Ectodermal cell (in vitro differentiated cells): ENCODE measurements around the gene CD33.

ENCODE experiments used
- H3K27ac ChIP-seq: 2 replicates; pipeline ENCODE4 v1.7.0; 2013; ENCODE audit warnings: mild to moderate bottlenecking, low read depth, low read length; ENCODE audit not compliant: insufficient read depth, poor library complexity, severe bottlenecking
- H3K27me3 ChIP-seq: 2 replicates; pipeline ENCODE4 v1.7.0; 2013; ENCODE audit warnings: mild to moderate bottlenecking, low read length; ENCODE audit not compliant: insufficient read depth, control insufficient read depth, poor library complexity, severe bottlenecking
- H3K36me3 ChIP-seq: one replicate; pipeline ENCODE4 v1.7.0; 2013; ENCODE audit warnings: low read length; ENCODE audit not compliant: control insufficient read depth, insufficient read depth
- H3K4me1 ChIP-seq: one replicate; pipeline ENCODE4 v1.7.0; 2013; ENCODE audit warnings: low read length; ENCODE audit not compliant: control insufficient read depth, insufficient read depth
- H3K4me3 ChIP-seq: 2 replicates; pipeline ENCODE4 v1.7.0; 2013; ENCODE audit warnings: low read depth, low read length, control low read depth; ENCODE audit not compliant: insufficient read depth
- H3K9me3 ChIP-seq: 2 replicates; pipeline ENCODE4 v1.7.0; 2013; ENCODE audit warnings: mild to moderate bottlenecking, low read length, moderate library complexity; ENCODE audit not compliant: control insufficient read depth
- WGBS, 2 experiments: methylation state at CpG; one replicate each; pipeline ENCODE4 v1.1.7; 2013; ENCODE audit warnings: missing lambda C conversion rate in 2 of 2; 5-methylcytosine and 5-hydroxymethylcytosine counted together

Gene CD33

GRCh38 chr19:51240866-51241265 is 16.0 kb downstream of the CD33 start:
- no peaks in the 10 kb centered on the region for H3K9me3 ChIP-seq
- H3K36me3 ChIP-seq, result no peaks in the 10 kb centered on the region
- H3K27ac ChIP-seq, result no peak overlapping the region
- H3K4me1 ChIP-seq, result no peaks in the 10 kb centered on the region
- H3K4me3 ChIP-seq, result no peak overlapping the region
- H3K27me3 ChIP-seq, result no peaks in the 10 kb centered on the region
- WGBS, 2 experiments, result 87 to 90% methylated on average over 7 of the region's 7 CpGs

GRCh38 chr19:51242881-51243630 is 18.2 kb downstream of the CD33 start:
- Histone ChIP-seq H3K9me3 (no peaks in the 10 kb centered on the region), H3K27me3 (no peaks in the 10 kb centered on the region), H3K36me3 (no peaks in the 10 kb centered on the region), H3K4me3 (no peak overlapping the region), H3K4me1 (no peaks in the 10 kb centered on the region), H3K27ac (no peak overlapping the region)
- WGBS, 2 experiments, result 90 to 93% methylated on average over 8 of the region's 8 CpGs

- H3K4me1 ChIP-seq, result no peaks in the 10 kb centered on the region
- H3K4me3 ChIP-seq, result no peak overlapping the region
- no peak overlapping the region for H3K27ac ChIP-seq
- 87 to 95% methylated on average over 4 to 5 of the region's 5 CpGs for WGBS, 2 experiments
- H3K9me3 ChIP-seq, result no peaks in the 10 kb centered on the region
- no peaks in the 10 kb centered on the region for H3K36me3 ChIP-seq
- no peaks in the 10 kb centered on the region for H3K27me3 ChIP-seq
Measured at GRCh38 chr19:51246164-51246552, 21.3 kb downstream of the CD33 start.

- Histone ChIP-seq H3K9me3 (no peaks in the 10 kb centered on the region), H3K27me3 (no peaks in the 10 kb centered on the region), H3K27ac (no peak overlapping the region), H3K4me3 (no peak overlapping the region), H3K4me1 (no peaks in the 10 kb centered on the region), H3K36me3 (no peaks in the 10 kb centered on the region)
- 85% methylated on average over 7 of the region's 7 CpGs for WGBS, 2 experiments
Measured at GRCh38 chr19:51247972-51248590, 23.2 kb downstream of the CD33 start.

GRCh38 chr19:51250786-51251467 is 26.0 kb downstream of the CD33 start, which contains the start of gene SIGLECL1:
Gene SIGLECL1, plus strand, starts transcription at chr19:51251080. Its CDS starts 12,993 bp downstream, at chr19:51264073.
- H3K27me3 ChIP-seq, result no peaks in the 10 kb centered on the region
- no peak within 1 kb of the TSS for H3K4me3 ChIP-seq
- WGBS, 2 experiments, result 94 to 95% methylated on average over 23 of the region's 23 CpGs
- no peak within 1 kb of the TSS for H3K27ac ChIP-seq
- H3K4me1 ChIP-seq, result no peaks in the 10 kb centered on the region
- H3K36me3 ChIP-seq, result no peaks in the 10 kb centered on the region
- H3K9me3 ChIP-seq, result no peaks in the 10 kb centered on the region

- Histone ChIP-seq H3K4me3 (no peak overlapping the region), H3K27ac (no peak overlapping the region), H3K9me3 (no peaks in the 10 kb centered on the region), H3K4me1 (no peaks in the 10 kb centered on the region), H3K36me3 (no peaks in the 10 kb centered on the region), H3K27me3 (no peaks in the 10 kb centered on the region)
- WGBS, 2 experiments, result 89 to 92% methylated on average over 9 of the region's 9 CpGs
Measured at GRCh38 chr19:51251468-51251820, 26.6 kb downstream of the CD33 start.

DNA sequence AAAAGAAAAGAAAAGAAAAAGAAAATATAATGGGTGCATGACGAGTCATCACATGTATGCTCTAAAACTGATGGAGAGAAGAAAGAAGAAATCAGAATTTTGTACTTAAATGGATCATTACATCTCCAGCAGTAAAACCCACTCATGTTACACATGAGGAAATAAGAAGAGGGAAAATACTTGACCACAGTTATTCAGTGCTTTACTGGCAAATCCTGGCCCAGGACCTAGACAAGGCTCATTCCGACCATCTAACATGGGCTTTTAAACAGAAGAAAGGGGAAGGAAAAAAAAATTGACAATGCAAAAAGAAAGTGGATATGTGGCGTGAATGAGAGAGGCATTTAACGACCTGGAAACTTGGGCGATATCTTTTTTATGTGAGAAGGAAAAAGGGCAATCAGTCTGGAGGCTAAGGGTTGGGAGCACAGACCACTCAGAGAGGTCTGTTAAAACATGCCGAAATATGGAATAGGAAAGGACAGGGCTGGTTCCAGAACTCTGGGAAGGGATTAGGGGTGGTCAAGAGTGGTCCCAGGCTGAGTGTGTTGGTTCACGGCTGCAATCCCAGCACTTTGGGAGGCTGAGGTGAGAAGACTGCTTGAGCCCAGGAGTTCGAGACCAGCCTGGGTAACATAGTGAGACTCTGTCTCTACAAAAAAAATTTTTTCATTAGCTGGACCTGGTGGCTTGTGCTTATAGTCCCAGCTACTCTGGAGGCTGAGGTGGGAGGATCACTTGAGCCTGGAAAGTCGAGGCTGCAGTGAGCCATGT is 27.6 kb downstream of the CD33 start:
- Histone ChIP-seq H3K4me3 (no peak overlapping the region), H3K4me1 (no peaks in the 10 kb centered on the region), H3K9me3 (no peaks in the 10 kb centered on the region), H3K27me3 (no peaks in the 10 kb centered on the region), H3K27ac (no peak overlapping the region), H3K36me3 (no peaks in the 10 kb centered on the region)
- 91 to 96% methylated on average over 9 of the region's 9 CpGs for WGBS, 2 experiments

- H3K27me3 ChIP-seq, result no peaks in the 10 kb centered on the region
- no peaks in the 10 kb centered on the region for H3K36me3 ChIP-seq
- H3K4me3 ChIP-seq, result no peak overlapping the region
- 95 to 100% methylated on average over 1 of the region's 1 CpG for WGBS, 2 experiments
- H3K4me1 ChIP-seq, result no peaks in the 10 kb centered on the region
- H3K27ac ChIP-seq, result no peak overlapping the region
- no peaks in the 10 kb centered on the region for H3K9me3 ChIP-seq
Measured at GRCh38 chr19:51253088-51253806, 28.4 kb downstream of the CD33 start.

GRCh38 chr19:51256155-51256625 is 31.3 kb downstream of the CD33 start:
- 85 to 87% methylated on average over 2 of the region's 2 CpGs for WGBS, 2 experiments

More at GRCh38 chr19:51256155-51256625, 31.3 kb downstream of the CD33 start:
- Histone ChIP-seq H3K9me3 (no peaks in the 10 kb centered on the region), H3K4me3 (no peak overlapping the region), H3K27me3 (no peaks in the 10 kb centered on the region), H3K4me1 (no peaks in the 10 kb centered on the region), H3K27ac (no peak overlapping the region), H3K36me3 (no peaks in the 10 kb centered on the region)
